ENCODE results near the gene AFTPH.

AFTPH gene

DNA sequence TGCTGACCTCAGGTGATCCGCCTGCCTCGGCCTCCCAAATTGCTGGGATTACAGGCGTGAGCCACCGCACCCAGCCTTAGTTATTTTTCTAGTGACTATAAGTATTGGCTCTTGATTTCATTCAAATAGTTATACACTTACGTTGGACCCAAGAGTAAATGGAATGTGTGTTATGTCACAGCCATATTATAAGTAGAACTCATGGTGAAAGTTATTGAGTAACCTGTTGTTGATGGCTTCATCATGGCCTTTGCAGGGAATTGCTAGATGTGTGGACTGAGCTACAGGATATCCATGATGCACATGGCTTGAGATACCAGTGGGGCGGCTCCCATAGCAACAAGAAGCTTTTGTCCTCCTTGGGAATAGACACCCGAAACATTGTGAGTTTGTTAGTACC lies 44.7 kb downstream of the AFTPH start:
- TF ChIP-seq, protein P1, sequence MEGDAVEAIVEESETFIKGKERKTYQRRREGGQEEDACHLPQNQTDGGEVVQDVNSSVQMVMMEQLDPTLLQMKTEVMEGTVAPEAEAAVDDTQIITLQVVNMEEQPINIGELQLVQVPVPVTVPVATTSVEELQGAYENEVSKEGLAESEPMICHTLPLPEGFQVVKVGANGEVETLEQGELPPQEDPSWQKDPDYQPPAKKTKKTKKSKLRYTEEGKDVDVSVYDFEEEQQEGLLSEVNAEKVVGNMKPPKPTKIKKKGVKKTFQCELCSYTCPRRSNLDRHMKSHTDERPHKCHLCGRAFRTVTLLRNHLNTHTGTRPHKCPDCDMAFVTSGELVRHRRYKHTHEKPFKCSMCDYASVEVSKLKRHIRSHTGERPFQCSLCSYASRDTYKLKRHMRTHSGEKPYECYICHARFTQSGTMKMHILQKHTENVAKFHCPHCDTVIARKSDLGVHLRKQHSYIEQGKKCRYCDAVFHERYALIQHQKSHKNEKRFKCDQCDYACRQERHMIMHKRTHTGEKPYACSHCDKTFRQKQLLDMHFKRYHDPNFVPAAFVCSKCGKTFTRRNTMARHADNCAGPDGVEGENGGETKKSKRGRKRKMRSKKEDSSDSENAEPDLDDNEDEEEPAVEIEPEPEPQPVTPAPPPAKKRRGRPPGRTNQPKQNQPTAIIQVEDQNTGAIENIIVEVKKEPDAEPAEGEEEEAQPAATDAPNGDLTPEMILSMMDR (IDR thresholded peaks at IDR 0.05) = no peak

DNA sequence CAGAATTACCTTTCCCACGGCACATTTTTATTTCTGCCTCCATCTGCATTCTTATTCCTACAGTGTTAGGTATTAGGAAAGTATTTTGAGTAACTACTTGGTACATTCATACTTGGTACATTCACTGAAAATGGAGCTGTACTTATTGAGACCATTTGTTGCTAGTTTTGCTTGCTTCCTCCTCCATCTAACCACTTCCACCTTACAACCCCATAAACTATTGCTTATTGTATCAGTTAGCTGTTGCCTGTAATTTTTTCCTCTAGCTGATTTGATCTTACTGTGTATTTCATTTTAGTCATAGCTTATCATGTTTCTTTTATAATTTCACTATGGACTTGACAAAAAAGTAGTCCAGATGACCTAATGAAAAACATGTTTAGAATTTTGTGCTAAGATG lies 50.7 kb downstream of the AFTPH start:
- TF ChIP-seq, protein P1 (IDR thresholded peaks at IDR 0.05) = no peak

DNA sequence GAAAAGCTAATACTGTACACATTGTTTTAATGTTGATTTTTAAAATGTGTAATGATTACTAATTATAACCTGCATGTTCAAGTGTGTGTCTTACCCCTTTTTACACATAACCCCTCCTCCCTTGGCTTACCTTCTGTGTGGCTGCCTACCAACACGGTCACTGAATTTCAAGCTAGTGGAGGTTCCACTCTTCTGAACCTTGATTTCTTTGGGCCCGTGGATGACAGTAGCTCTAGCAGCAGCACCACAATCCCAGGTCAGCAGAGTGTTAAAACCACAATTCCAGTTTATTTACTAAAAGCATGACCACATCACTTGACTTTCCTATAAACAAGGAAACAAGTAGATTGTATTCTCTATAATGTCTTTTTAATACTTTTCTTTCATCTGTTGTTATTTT lies 56.9 kb downstream of the AFTPH start:
- TF ChIP-seq, protein P1 (IDR thresholded peaks at IDR 0.05) = no peak

DNA sequence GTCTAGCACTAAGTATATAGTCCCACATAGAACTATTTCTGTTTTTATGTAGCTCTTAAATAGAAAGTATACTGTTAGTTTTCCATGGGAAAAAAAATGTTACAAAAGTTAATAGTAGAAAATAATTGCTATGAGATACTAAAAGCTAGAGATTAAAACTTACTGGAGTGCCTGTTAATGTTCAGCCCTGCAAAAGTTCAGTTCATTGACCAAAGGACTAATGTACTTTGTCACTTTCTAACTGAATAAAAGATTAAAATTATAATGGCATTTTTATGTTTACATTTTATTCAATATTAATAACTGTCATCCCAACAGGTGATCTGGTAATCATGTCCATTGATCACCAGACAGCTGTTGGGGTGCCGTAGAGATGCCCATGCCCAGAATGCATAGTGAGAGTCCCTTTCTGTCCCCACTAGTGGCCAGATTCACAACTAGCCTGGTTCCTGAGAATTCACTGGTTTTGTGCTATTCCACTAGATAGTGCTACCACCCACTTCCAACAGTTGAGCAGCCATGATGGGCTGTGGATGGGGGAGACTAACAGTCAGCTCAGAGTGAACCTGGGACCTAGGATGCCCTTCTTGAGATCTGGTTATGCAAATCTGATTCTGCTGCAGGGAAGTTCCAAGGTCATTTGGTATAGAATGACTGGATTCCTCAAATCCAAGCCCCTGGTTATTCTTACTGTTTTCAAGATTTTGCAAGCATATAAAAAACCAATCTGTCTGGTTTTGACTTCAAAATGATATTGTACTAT lies 57.8 kb downstream of the AFTPH start:
- TF ChIP-seq, protein P1 (IDR thresholded peaks at IDR 0.05) = no peak

DNA sequence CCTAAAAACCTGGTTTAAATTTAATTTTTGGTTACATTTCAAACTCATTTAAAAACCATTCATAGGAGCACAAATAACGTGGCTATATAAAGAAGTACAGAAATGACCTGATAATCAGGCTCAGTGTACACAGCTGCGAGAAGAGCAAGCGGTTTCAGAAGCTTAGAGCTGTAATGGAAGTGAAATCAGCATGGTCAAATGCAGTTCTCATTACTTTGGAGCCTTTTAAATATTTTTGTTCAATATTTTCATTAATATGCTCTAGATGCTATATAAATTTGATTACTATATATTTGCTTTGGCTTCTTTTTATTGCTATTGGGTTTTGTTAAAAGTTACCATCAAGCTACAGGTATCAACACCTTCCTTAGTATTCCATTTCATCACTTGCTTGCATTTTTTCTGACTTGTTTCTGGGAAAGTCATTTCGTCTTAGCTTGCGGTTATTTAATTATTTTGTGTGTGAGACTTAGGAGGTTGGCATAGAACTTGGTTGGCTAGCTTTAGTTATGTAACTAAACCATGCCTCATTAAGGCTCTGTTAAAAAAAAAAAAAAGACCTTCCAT lies 58.7 kb downstream of the AFTPH start:
- TF ChIP-seq, protein P1 (IDR thresholded peaks at IDR 0.05) = no peak

DNA sequence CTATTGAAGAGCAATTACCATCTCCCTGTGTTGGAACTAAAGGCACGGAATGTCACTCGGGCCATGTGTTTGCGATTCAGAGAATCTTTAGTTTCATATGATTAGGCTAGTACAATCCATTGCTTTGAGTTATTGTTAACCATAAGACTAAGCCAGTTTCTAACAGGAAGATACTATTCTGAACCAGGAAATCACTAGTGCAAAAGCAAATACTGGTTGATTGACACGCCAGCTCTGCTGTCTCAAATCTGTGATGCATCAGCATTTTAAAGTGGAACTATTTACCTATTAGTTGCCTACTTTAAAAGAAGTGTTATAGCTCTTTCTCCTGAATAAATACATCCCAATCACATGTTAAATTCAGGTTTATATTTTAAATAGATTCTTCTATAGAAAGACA lies 61.9 kb downstream of the AFTPH start:
- TF ChIP-seq, protein P1 (IDR thresholded peaks at IDR 0.05) = no peak

DNA sequence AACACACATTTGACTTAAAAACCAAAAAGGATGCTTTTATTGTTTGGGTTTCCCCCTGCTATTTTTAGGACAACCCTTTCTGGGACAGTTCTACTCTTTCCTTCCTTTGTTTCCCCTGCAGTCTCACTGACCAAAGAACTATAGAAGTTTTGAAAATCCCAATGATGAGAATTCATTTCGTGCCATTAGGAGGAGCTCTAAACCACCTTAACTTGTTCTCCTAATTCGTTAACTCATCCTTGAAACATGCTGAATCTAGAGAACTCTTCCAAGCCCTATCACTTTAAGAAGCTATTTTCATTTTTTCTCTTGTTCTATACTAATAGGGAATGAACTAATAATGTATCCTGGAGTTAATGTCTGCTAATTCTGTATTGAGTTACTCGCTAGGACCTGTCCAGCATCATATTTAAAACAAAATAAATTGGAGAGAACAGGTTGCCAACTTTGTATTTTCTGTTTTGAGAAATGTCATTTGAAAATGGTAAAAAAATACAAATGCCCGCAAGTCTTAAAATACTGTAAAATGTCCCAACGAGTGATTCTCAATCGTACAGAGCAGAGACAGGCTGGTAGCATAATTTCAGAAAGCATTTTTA lies 62.9 kb downstream of the AFTPH start:
- TF ChIP-seq, protein P1 (IDR thresholded peaks at IDR 0.05) = peak; percentile 42

All from LNCAP (cell line).